Skeletal muscle satellite cell (primary cell): ENCODE results near the gene NPAS2.

Source experiments
- H3K27me3 ChIP-seq: 2 replicates; pipeline ENCODE4 v1.7.0; 2013; ENCODE audit warnings: low read length; ENCODE audit not compliant: control insufficient read depth, insufficient read depth
- H3K36me3 ChIP-seq: 2 replicates; pipeline ENCODE4 v1.7.0; 2013; ENCODE audit warnings: mild to moderate bottlenecking, control low read depth, low read length; ENCODE audit not compliant: insufficient read depth
- H3K4me1 ChIP-seq: 2 replicates; pipeline ENCODE4 v1.7.0; 2013; ENCODE audit warnings: low read length; ENCODE audit not compliant: control insufficient read depth, insufficient read depth
- H3K4me2 ChIP-seq: 2 replicates; pipeline ENCODE4 v1.7.0; 2013; ENCODE audit warnings: mild to moderate bottlenecking, low read length
- H3K4me3 ChIP-seq: 2 replicates; pipeline ENCODE4 v1.7.0; 2013; ENCODE audit warnings: low read length
- H3K9ac ChIP-seq: 2 replicates; pipeline ENCODE4 v1.7.0; 2013; ENCODE audit warnings: mild to moderate bottlenecking, low read depth, low read length, moderate library complexity
- H3K9me3 ChIP-seq: replicated peaks from 2 replicates; pipeline ENCODE4 v1.7.0; 2013; ENCODE audit warnings: mild to moderate bottlenecking, control low read depth, low read length

NPAS2 gene

GRCh38 chr2:101045330-101045729 is 225.4 kb downstream of the NPAS2 start:
- Histone ChIP-seq H3K4me3 (no peak overlapping the region), H3K9ac (no peak overlapping the region), H3K9me3 (no peaks in the 10 kb centered on the region), H3K27me3 (no peaks in the 10 kb centered on the region), H3K36me3 (peaks cover 42% of the 10 kb centered on the region), H3K4me2 (no peak overlapping the region), H3K4me1 (peaks cover 14% of the 10 kb centered on the region)
